CD4-positive, alpha-beta T cell (primary cell): ENCODE results near the gene ZNF532. TPM values are rescaled to one million over a fixed set of nuclear protein-coding genes. Genes with fewer than 3 reads are reported as not detected.

Source experiments
- ATAC-seq: fragments of 200-7000 bp; cut with Tn5 transposase; one replicate; pipeline ENCODE4 v1.10.0; 2022; ENCODE audit warnings: mild to moderate bottlenecking; ENCODE audit not compliant: poor library complexity
- CTCF ChIA-PET: fragments of 350-600 bp; sonication (Branson Sonifier 250); formaldehyde crosslinking; loops from one replicate; lab custom pipeline; 2021; ENCODE audit warnings: antibody characterized with exemption, inconsistent platforms; lab: Charles Lee
- POLR2A ChIA-PET: fragments of 350-600 bp; sonication (Branson Sonifier 250); formaldehyde crosslinking; loops from one replicate; lab custom pipeline; 2021; ENCODE audit warnings: antibody characterized with exemption, inconsistent platforms; lab: Charles Lee
- DNase-seq, 14 experiments: peaks; one replicate each; pipeline ENCODE4 v3.0.0-alpha.2; 2013 to 2020; ENCODE audit warnings: mixed read lengths in 2 of 14
- H3K27ac ChIP-seq, 2 donors: one replicate each; pipeline versions ENCODE4 v1.5.1 to v1.7.0; 2013; ENCODE audit warnings: low read length in 2 of 2, low read depth in 1 of 2, mild to moderate bottlenecking in 1 of 2
- H3K27me3 ChIP-seq, 2 experiments: 1 replicate in 1 of 2; 2 replicates in 1 of 2; pipeline versions ENCODE4 v1.6.1 to v1.7.0; 2013; ENCODE audit warnings: low read length in 2 of 2, control low read depth in 1 of 2, mild to moderate bottlenecking in 1 of 2, moderate library complexity in 1 of 2; ENCODE audit not compliant: insufficient read depth in 2 of 2, control insufficient read depth in 1 of 2
- H3K36me3 ChIP-seq: one replicate; pipeline ENCODE4 v1.6.1; 2013; ENCODE audit warnings: low read length, control low read depth; ENCODE audit not compliant: insufficient read depth
- H3K4me1 ChIP-seq: one replicate; pipeline ENCODE4 v1.6.1; 2013; ENCODE audit warnings: low read length, control low read depth; ENCODE audit not compliant: insufficient read depth
- H3K4me3 ChIP-seq: one replicate; pipeline ENCODE4 v1.5.1; 2013; ENCODE audit warnings: mild to moderate bottlenecking, low read length, moderate library complexity
- H3K9me3 ChIP-seq, 2 experiments: 1 replicate in 1 of 2; 2 replicates in 1 of 2; pipeline versions ENCODE4 v1.6.1 to v1.7.0; 2013; ENCODE audit warnings: low read length in 2 of 2, mild to moderate bottlenecking in 2 of 2, control low read depth in 1 of 2, moderate library complexity in 1 of 2; ENCODE audit not compliant: control insufficient read depth in 1 of 2, insufficient read depth in 1 of 2
- H3K27ac Mint-ChIP-seq: one replicate; pipeline ENCODE4 v1.8.0; 2020; ENCODE audit warnings: mixed read lengths
- H3K27me3 Mint-ChIP-seq: one replicate; pipeline ENCODE4 v1.8.0; 2021; ENCODE audit warnings: mixed read lengths
- H3K36me3 Mint-ChIP-seq: one replicate; pipeline ENCODE4 v1.8.0; 2021; ENCODE audit warnings: low read depth, mixed read lengths
- H3K4me1 Mint-ChIP-seq: one replicate; pipeline ENCODE4 v1.8.0; 2021; ENCODE audit warnings: low read depth, mixed read lengths
- H3K4me3 Mint-ChIP-seq: one replicate; pipeline ENCODE4 v1.8.0; 2020; ENCODE audit warnings: mild to moderate bottlenecking, mixed read lengths
- H3K9me3 Mint-ChIP-seq: one replicate; pipeline ENCODE4 v1.8.0; 2020; ENCODE audit warnings: mixed read lengths
- intact Hi-C, 2 experiments: fragments of 100-400 bp; cut with DNase I in 1 of 2; cut with micrococcal nuclease in 1 of 2; formaldehyde crosslinking; loops; one replicate each; pipeline versions ENCODE4 v1.15.1 to v1.9.0; 2023 to 2025; cut with DNase I, micrococcal nuclease
- total RNA-seq, 174 experiments: library from RNA in 2 of 174; stranded (reverse) in 2 of 174; gene quantifications; one replicate each; pipeline ENCODE4 v1.2.3 and lab custom pipeline; 2021 to 2026
- TF ChIP-seq, protein P1 (sequence below): fragments of 200-600 bp; IDR thresholded peaks from one replicate; pipeline ENCODE4 v1.8.0; 2022; ENCODE audit warnings: antibody characterized with exemption, mild to moderate bottlenecking

ZNF532 gene
- total RNA-seq, 2 experiments from 2014 or later: 9.8 to 9.9 TPM

DNA sequence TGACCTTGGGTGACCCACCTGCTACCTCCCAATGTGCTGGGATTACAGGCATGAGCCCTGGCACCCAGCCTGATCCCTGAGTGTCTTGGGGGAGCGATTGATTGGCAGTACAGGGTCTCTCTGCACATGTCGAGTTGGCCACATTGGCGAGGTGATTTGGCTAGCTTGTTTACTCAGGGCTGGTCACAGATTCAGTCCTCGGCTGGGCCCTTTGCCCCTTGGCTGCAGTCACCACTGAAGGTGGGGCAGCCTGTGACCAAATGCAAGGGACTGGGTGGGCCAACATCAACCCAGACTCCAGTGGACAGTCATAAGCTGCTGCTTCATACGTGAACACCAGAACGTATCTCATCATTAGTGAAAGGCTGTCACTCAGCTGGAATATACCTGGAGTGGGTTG, 114.9 kb downstream of the ZNF532 start:
- Histone ChIP-seq H3K27ac (no peak overlapping the region), H3K4me3 (no peak overlapping the region), H3K4me1 (no peaks in the 10 kb centered on the region), H3K36me3 (no peaks in the 10 kb centered on the region), H3K9me3 (no peaks in the 10 kb centered on the region), H3K27me3 (no peaks in the 10 kb centered on the region)
- Mint-ChIP-seq H3K9me3 (no peaks in the 10 kb centered on the region), H3K36me3 (peaks cover 10% of the 10 kb centered on the region), H3K4me3 (no peak overlapping the region), H3K27ac (no peak overlapping the region), H3K4me1 (no peaks in the 10 kb centered on the region), H3K27me3 (peaks cover 45% of the 10 kb centered on the region)
- ATAC-seq (no peak), DNase-seq (no peak)
- intact Hi-C loops: no loop called here
- TF ChIP-seq, protein P1, sequence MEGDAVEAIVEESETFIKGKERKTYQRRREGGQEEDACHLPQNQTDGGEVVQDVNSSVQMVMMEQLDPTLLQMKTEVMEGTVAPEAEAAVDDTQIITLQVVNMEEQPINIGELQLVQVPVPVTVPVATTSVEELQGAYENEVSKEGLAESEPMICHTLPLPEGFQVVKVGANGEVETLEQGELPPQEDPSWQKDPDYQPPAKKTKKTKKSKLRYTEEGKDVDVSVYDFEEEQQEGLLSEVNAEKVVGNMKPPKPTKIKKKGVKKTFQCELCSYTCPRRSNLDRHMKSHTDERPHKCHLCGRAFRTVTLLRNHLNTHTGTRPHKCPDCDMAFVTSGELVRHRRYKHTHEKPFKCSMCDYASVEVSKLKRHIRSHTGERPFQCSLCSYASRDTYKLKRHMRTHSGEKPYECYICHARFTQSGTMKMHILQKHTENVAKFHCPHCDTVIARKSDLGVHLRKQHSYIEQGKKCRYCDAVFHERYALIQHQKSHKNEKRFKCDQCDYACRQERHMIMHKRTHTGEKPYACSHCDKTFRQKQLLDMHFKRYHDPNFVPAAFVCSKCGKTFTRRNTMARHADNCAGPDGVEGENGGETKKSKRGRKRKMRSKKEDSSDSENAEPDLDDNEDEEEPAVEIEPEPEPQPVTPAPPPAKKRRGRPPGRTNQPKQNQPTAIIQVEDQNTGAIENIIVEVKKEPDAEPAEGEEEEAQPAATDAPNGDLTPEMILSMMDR: no peak
- ChIA-PET CTCF (no interaction called here), POLR2A (no interaction called here)

DNA sequence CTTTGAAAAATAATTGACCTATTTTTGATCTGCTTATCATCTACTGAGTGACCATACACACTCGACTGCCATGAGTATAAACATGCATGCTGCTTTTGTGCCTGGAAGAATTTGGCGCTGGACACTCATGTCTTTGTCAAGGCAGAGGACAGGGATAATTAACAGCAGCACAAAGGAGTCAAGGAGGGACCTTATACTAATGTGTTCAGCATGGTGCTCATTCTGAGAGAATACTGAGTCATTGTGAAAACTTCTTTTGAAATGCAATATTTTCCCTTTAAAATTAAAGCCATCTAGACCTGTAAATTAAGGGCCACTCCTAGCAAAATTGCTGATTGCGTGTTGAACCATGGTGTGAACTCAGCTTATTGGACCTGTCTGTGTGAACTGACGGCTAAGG, 116.3 kb downstream of the ZNF532 start:
- Mint-ChIP-seq H3K36me3 (peaks cover 10% of the 10 kb centered on the region), H3K4me1 (no peaks in the 10 kb centered on the region), H3K27me3 (peaks cover 31% of the 10 kb centered on the region), H3K4me3 (no peak overlapping the region), H3K9me3 (no peaks in the 10 kb centered on the region), H3K27ac (no peak overlapping the region)
- no peaks in the 10 kb centered on the region for H3K36me3 ChIP-seq
- ChIA-PET POLR2A (no interaction called here), CTCF (no interaction called here)
- intact Hi-C loops: no loop called here
- no peak for ATAC-seq
- H3K27ac ChIP-seq: no peak overlapping the region
- no peak overlapping the region for H3K4me3 ChIP-seq
- H3K27me3 ChIP-seq: no peaks in the 10 kb centered on the region
- TF ChIP-seq, protein P1: no peak
- H3K9me3 ChIP-seq: no peaks in the 10 kb centered on the region
- no peaks in the 10 kb centered on the region for H3K4me1 ChIP-seq
- DNase-seq: no peak

DNA sequence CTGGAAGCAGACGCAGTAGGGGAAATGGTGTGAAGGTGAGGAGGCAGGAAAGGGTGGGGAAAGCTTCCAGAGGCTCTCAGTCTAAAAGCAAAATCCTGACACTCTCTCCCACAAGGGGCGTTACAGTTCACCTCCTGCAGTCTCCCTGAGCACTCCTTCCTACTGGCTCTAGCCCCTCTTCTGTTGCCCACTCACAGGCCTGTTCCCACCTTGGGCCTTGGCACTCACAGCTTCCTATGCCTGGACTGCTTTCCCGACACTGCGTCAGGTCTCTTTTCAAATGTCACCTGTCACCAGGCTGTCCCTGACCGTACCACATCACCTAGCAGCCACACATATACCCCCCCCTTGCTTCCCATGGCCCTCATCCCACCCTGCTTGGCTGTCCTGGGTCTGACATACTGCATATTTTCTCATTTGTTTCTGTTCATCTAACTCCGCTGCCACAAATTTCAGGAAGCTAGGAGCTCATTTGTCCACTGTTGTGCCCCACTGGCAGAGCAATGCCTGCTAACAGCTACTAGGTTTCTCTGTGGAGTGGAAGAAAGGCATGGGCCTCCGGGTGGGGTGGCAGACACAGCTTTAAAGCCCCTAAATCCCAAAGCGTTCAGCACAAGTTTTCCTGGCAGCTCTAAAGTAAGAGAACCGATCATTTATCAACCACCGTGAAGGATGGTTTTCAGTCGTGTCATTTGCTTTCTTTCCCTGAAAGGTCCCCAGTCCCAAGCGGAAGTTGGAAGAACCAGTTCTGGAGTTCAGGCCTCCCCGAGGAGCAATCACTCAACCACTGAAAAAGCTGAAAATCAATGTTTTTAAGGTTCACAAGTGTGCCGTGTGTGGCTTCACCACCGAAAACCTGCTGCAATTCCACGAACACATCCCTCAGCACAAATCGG, 118.8 kb downstream of the ZNF532 start:
- no peaks in the 10 kb centered on the region for H3K9me3 ChIP-seq
- CTCF ChIA-PET: no interaction called here
- intact Hi-C loops: no loop called here
- POLR2A ChIA-PET: no interaction called here
- H3K4me3 ChIP-seq: no peak overlapping the region
- Mint-ChIP-seq H3K9me3 (peaks cover 5% of the 10 kb centered on the region), H3K36me3 (peaks cover 10% of the 10 kb centered on the region), H3K27me3 (peaks cover 28% of the 10 kb centered on the region), H3K27ac (no peak overlapping the region), H3K4me3 (no peak overlapping the region), H3K4me1 (no peaks in the 10 kb centered on the region)
- TF ChIP-seq, protein P1: no peak
- no peaks in the 10 kb centered on the region for H3K36me3 ChIP-seq
- no peaks in the 10 kb centered on the region for H3K4me1 ChIP-seq
- no peak for ATAC-seq
- no peak for DNase-seq
- no peak overlapping the region for H3K27ac ChIP-seq
- peaks cover 0 to 3% of the 10 kb centered on the region in 2 experiments for H3K27me3 ChIP-seq
